A549 (cell line): ENCODE results near the gene SPIB. TPM values are rescaled to one million over a fixed set of nuclear protein-coding genes. Genes with fewer than 3 reads are reported as not detected.
A peak's percentile ranks its signal among the peaks of the same experiment; 100 is the strongest.

Experiments used
- ATAC-seq, 2 experiments: fragments of 200-7000 bp in 1 of 2; fragments of >200 bp in 1 of 2; cut with Nextera tagmentation in 1 of 2; cut with Tn5 transposase in 1 of 2; 3 replicates each; pipeline versions ENCODE4 v1.8.0 to v1.9.1; 2018 to 2020; ENCODE audit warnings: mild to moderate bottlenecking in 1 of 2, moderate library complexity in 1 of 2
- CTCF ChIA-PET: fragments of 300-600 bp; sonication (Branson Sonifier 250); formaldehyde crosslinking; extraction: SDS; loops from one replicate; lab custom pipeline; 2021; ENCODE audit warnings: antibody characterized with exemption, inconsistent platforms; lab: Yijun Ruan, JAX
- POLR2A ChIA-PET: fragments of 350-600 bp; formaldehyde crosslinking; extraction: SDS; loops from one replicate; lab custom pipeline; 2021; ENCODE audit warnings: antibody characterized with exemption, inconsistent platforms; lab: Yijun Ruan, JAX
- DNase-seq, 2 experiments: peaks; one replicate each; pipeline versions ENCODE4 v3.0.0 to v3.0.0-alpha.2; 2011 to 2016; ENCODE audit warnings: low read depth in 1 of 2, low spot score in 1 of 2
- FAIRE-seq: peaks from 2 replicates; lab custom pipeline; 2011; peaks lifted over from hg19 to GRCh38; lab: Jason Lieb, UNC
- H3K27ac ChIP-seq, 2 experiments: fragments of >200 bp; sonication (Bioruptor Twin); formaldehyde crosslinking; 3 replicates each; pipeline ENCODE4 v1.5.1; 2016 to 2017
- H3K4me1 ChIP-seq: fragments of >200 bp; sonication (Bioruptor Twin); formaldehyde crosslinking; 3 replicates; pipeline ENCODE4 v1.6.1; 2016
- H3K4me2 ChIP-seq: fragments of >200 bp; sonication (Bioruptor Twin); formaldehyde crosslinking; 3 replicates; pipeline ENCODE4 v1.6.1; 2016
- H3K4me3 ChIP-seq: fragments of >200 bp; sonication (Bioruptor Twin); formaldehyde crosslinking; 3 replicates; pipeline ENCODE4 v1.5.1; 2016
- H3K9me3 ChIP-seq: fragments of >200 bp; sonication (Bioruptor Twin); formaldehyde crosslinking; 3 replicates; pipeline ENCODE4 v1.6.1; 2016
- EHF ChIP-seq: fragments of 250-450 bp; sonication (Bioruptor Pico); IDR thresholded peaks from 2 replicates; pipeline ENCODE4 v1.5.0; 2020; ENCODE audit warnings: mild to moderate bottlenecking
- EP300 ChIP-seq, 2 experiments: fragments of >200 bp; sonication (Bioruptor Twin); formaldehyde crosslinking; IDR thresholded peaks; 2 replicates in 1 of 2; 3 replicates in 1 of 2; pipeline ENCODE4 v1.6.1; 2016 to 2017
- ESRRA ChIP-seq: fragments of 150-350 bp; IDR thresholded peaks from 2 replicates; pipeline ENCODE4 v1.6.1; 2014; ENCODE audit warnings: mild to moderate bottlenecking, low read length, borderline replicate concordance
- FOSL2 ChIP-seq, 2 experiments: fragments of 450-650 bp in 1 of 2; fragments of >200 bp in 1 of 2; sonication (Bioruptor Twin) in 1 of 2; formaldehyde crosslinking; IDR thresholded peaks; 2 replicates each; pipeline versions ENCODE4 v1.5.0 to v1.6.1; 2016 to 2020; ENCODE audit warnings: mild to moderate bottlenecking in 1 of 2, moderate library complexity in 1 of 2
- GATA3 ChIP-seq: IDR thresholded peaks from 2 replicates; pipeline ENCODE4 v1.6.1; 2012; ENCODE audit warnings: borderline replicate concordance
- HDAC2 ChIP-seq: fragments of 200-600 bp; sonication (generic); IDR thresholded peaks from 2 replicates; pipeline ENCODE4 v1.6.1; 2016
- MAZ ChIP-seq: fragments of 150-350 bp; IDR thresholded peaks from 2 replicates; pipeline ENCODE4 v1.6.1; 2014; ENCODE audit warnings: antibody characterized with exemption, low read depth, low read length, borderline replicate concordance
- MYC ChIP-seq: IDR thresholded peaks from 2 replicates; pipeline ENCODE4 v1.6.1; 2012; ENCODE audit warnings: mild to moderate bottlenecking, inconsistent platforms, low read length, improper control_type of control experiment, borderline replicate concordance
- PHF8 ChIP-seq: fragments of 200-600 bp; sonication (generic); IDR thresholded peaks from 2 replicates; pipeline ENCODE4 v1.6.1; 2016; ENCODE audit warnings: low read depth, mild to moderate bottlenecking, antibody characterized with exemption, moderate library complexity, borderline replicate concordance
- RAD21 ChIP-seq, 2 experiments: fragments of >200 bp in 1 of 2; sonication (Bioruptor Twin) in 1 of 2; formaldehyde crosslinking in 1 of 2; IDR thresholded peaks in 1 of 2; conservative IDR thresholded peaks in 1 of 2; 2 replicates in 1 of 2; 3 replicates in 1 of 2; pipeline ENCODE4 v1.6.1; 2012 to 2018; ENCODE audit warnings: inconsistent platforms in 1 of 2
- RNF2 ChIP-seq: fragments of 200-600 bp; sonication (generic); IDR thresholded peaks from 2 replicates; pipeline ENCODE4 v1.6.1; 2016; ENCODE audit warnings: low read depth, mild to moderate bottlenecking, antibody characterized with exemption, moderate library complexity, borderline replicate concordance
- SMC3 ChIP-seq: fragments of >200 bp; sonication (Bioruptor Twin); formaldehyde crosslinking; IDR thresholded peaks from 3 replicates; pipeline ENCODE4 v1.6.1; 2018; ENCODE audit warnings: inconsistent platforms
- SREBF2 ChIP-seq: fragments of 450-650 bp; IDR thresholded peaks from 2 replicates; pipeline ENCODE4 v1.6.1; 2014; ENCODE audit warnings: mild to moderate bottlenecking, moderate library complexity
- TFCP2L1 ChIP-seq: fragments of 250-450 bp; sonication (Bioruptor Pico); IDR thresholded peaks from 2 replicates; pipeline ENCODE4 v1.5.0; 2021; ENCODE audit warnings: mild to moderate bottlenecking
- ZFP36 ChIP-seq: fragments of 450-650 bp; IDR thresholded peaks from 2 replicates; pipeline ENCODE4 v1.6.1; 2014; ENCODE audit warnings: borderline replicate concordance; ENCODE audit not compliant: partially characterized antibody
- ZNF302 ChIP-seq: fragments of 250-450 bp; sonication (Bioruptor Pico); IDR thresholded peaks from 2 replicates; pipeline ENCODE4 v1.9.0; 2021; ENCODE audit warnings: inconsistent platforms, mild to moderate bottlenecking, moderate library complexity
- WGBS: methylation state at CpG from one replicate; pipeline ENCODE4 v1.1.6; 2017; ENCODE audit errors: missing lambda C conversion rate; 5-methylcytosine and 5-hydroxymethylcytosine counted together
- polyA plus RNA-seq, 4 experiments: library from polyadenylated mRNA; depleted of rRNA in 3 of 4; stranded (reverse); fragments of >200 nt; fragmentation: RNase III in 1 of 4; extraction: RNeasy Plus Mini Kit Qiagen cat#74134 plus additional on column Dnase treatment in 1 of 4; gene quantifications; 2 replicates in 3 of 4; 3 replicates in 1 of 4; pipeline ENCODE4 v1.2.3, GENCODE V29; 2011 to 2017
- TF ChIP-seq, protein P1 (sequence below): IDR thresholded peaks from 2 replicates; pipeline ENCODE4 v1.6.1; 2012; ENCODE audit warnings: low read depth, borderline replicate concordance
- TF ChIP-seq, protein P2 (sequence below): fragments of 200-600 bp; sonication (generic); IDR thresholded peaks from 2 replicates; pipeline ENCODE4 v1.6.1; 2016; ENCODE audit warnings: antibody characterized with exemption, mild to moderate bottlenecking, moderate library complexity
- TF ChIP-seq, protein P3 (sequence below): fragments of 250-450 bp; sonication (Bioruptor Pico); IDR thresholded peaks from 2 replicates; pipeline ENCODE4 v1.5.0; 2021; ENCODE audit warnings: mild to moderate bottlenecking, moderate library complexity, borderline replicate concordance
- TF ChIP-seq, protein P4 (sequence below): fragments of >200 bp; sonication (Bioruptor Twin); formaldehyde crosslinking; IDR thresholded peaks from 3 replicates; pipeline ENCODE4 v1.6.1; 2016
- TF ChIP-seq, protein P5 (sequence below): fragments of 150-350 bp; IDR thresholded peaks from 2 replicates; pipeline ENCODE4 v1.6.1; 2014; ENCODE audit warnings: low read depth, mild to moderate bottlenecking, low read length

Gene SPIB
- polyA plus RNA-seq, 2 of the 4 experiments (the other 2 are of a cell fraction), result 0.03 TPM; not detected in 1

DNA sequence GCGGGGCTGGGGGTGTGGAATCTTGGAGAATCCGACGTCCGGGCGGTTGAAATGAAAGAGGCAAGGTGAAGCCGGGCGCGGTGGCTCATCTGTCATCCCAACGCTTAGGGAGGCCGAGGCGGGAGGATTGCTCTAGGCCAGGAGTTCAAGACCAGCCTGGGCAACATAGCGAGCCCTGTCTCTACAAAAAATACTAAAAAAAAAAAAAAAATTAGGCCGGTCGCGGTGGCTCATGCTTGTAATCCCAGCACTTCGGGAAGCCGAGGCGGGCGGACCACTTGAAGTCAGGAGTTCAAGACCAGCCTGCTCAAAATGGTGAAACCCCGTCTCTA lies 58.1 kb downstream of the SPIB start:
- no peak for TF ChIP-seq GATA3
- ChIA-PET CTCF (interaction anchor here (0.6 to 0.7 kb wide), 2 partner anchors 17 to 64 kb away, joined by 3 to 4 read pairs; no protein-coding TSS in a partner anchor), POLR2A (no interaction called here)
- Histone ChIP-seq H3K27ac (peak overlapping the region; percentile 87 to 93), H3K9me3 (no peaks in the 10 kb centered on the region), H3K4me1 (peaks cover 12% of the 10 kb centered on the region), H3K4me2 (peak overlapping the region; percentile 97), H3K4me3 (peak overlapping the region; percentile 86)
- FAIRE-seq, result no peak
- ATAC-seq, result no peak
- DNase-seq, result no peak
- WGBS, result 6% methylated on average over 19 of the region's 20 CpGs

DNA sequence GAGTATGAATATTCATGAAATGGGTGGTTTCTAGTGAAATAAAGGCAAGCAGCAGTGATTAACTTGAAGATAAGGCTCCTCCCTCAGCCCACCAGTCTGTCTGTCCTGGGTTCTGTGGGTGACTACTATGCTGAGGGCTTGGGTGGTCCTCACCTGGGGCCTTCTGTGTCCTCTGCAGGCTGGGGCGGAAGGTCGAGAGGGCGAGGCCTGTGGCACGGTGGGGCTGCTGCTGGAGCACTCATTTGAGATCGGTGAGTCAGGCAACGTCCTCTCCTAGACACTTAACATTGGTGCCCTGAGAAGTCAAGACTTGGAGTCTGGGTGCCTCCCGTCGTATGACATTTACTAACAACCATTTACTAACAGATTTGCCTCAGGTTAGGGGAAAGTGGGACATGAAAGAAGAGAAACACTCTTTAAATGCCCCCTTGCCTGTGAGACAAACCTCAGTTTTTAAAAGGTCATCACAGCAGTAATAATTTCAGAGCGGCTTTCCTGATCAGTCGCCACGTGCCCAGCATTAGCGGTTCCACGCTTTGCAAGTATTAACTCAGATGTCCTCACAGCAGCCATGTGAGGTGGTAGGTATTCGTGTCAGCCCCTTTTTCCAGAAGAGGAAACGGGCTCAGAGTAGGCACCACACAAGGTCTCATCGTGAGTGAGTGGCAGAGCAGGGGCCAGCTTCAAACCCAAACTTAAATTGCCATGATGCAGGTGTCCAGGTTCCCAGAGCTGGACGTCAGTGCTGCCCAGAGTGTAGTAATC lies 59.2 kb downstream of the SPIB start:
- no peak overlapping the region for H3K27ac ChIP-seq
- H3K4me1 ChIP-seq, result peaks cover 12% of the 10 kb centered on the region
- ChIA-PET POLR2A (interaction anchor here (1.0 kb wide), 1 partner anchor 109 kb away, joined by 3 read pairs; no protein-coding TSS in a partner anchor), CTCF (interaction anchor here (0.8 to 3.6 kb wide), 20 partner anchors 10 to 330 kb away, joined by 3 to 29 read pairs (median 12); partner anchors contain the start of gene POLD1)
- H3K4me3 ChIP-seq, result peak overlapping the region; percentile 86
- peak overlapping the region; percentile 97 for H3K4me2 ChIP-seq
- WGBS, result 93% methylated on average over 17 of the region's 17 CpGs
- FAIRE-seq (no peak), ATAC-seq (no peak), DNase-seq (no peak)
- no peaks in the 10 kb centered on the region for H3K9me3 ChIP-seq
- TF ChIP-seq TFCP2L1 (no peak), EHF (CRISPR knock-in tag) (no peak), EP300 (IDR thresholded peaks at IDR 0.05) (no peak), HDAC2 (no peak), RAD21 (conservative IDR thresholded peaks at IDR 0.05 in 1 of 2, IDR thresholded peaks at IDR 0.05 in 1 of 2) (no peak), RNF2 (no peak), SMC3 (no peak), ZNF302 (CRISPR knock-in tag) (no peak), ZFP36 (no peak), MYC (no peak), ESRRA (no peak), PHF8 (no peak), SREBF2 (no peak), FOSL2 (IDR thresholded peaks at IDR 0.05) (no peak), FOSL2 (CRISPR knock-in tag; IDR thresholded peaks at IDR 0.05) (no peak), MAZ (no peak)
- TF ChIP-seq, protein P1, sequence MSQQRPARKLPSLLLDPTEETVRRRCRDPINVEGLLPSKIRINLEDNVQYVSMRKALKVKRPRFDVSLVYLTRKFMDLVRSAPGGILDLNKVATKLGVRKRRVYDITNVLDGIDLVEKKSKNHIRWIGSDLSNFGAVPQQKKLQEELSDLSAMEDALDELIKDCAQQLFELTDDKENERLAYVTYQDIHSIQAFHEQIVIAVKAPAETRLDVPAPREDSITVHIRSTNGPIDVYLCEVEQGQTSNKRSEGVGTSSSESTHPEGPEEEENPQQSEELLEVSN, result no peak
- TF ChIP-seq, protein P2, sequence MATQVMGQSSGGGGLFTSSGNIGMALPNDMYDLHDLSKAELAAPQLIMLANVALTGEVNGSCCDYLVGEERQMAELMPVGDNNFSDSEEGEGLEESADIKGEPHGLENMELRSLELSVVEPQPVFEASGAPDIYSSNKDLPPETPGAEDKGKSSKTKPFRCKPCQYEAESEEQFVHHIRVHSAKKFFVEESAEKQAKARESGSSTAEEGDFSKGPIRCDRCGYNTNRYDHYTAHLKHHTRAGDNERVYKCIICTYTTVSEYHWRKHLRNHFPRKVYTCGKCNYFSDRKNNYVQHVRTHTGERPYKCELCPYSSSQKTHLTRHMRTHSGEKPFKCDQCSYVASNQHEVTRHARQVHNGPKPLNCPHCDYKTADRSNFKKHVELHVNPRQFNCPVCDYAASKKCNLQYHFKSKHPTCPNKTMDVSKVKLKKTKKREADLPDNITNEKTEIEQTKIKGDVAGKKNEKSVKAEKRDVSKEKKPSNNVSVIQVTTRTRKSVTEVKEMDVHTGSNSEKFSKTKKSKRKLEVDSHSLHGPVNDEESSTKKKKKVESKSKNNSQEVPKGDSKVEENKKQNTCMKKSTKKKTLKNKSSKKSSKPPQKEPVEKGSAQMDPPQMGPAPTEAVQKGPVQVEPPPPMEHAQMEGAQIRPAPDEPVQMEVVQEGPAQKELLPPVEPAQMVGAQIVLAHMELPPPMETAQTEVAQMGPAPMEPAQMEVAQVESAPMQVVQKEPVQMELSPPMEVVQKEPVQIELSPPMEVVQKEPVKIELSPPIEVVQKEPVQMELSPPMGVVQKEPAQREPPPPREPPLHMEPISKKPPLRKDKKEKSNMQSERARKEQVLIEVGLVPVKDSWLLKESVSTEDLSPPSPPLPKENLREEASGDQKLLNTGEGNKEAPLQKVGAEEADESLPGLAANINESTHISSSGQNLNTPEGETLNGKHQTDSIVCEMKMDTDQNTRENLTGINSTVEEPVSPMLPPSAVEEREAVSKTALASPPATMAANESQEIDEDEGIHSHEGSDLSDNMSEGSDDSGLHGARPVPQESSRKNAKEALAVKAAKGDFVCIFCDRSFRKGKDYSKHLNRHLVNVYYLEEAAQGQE, result no peak
- TF ChIP-seq, protein P3, sequence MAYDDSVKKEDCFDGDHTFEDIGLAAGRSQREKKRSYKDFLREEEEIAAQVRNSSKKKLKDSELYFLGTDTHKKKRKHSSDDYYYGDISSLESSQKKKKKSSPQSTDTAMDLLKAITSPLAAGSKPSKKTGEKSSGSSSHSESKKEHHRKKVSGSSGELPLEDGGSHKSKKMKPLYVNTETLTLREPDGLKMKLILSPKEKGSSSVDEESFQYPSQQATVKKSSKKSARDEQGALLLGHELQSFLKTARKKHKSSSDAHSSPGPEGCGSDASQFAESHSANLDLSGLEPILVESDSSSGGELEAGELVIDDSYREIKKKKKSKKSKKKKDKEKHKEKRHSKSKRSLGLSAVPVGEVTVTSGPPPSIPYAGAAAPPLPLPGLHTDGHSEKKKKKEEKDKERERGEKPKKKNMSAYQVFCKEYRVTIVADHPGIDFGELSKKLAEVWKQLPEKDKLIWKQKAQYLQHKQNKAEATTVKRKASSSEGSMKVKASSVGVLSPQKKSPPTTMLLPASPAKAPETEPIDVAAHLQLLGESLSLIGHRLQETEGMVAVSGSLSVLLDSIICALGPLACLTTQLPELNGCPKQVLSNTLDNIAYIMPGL (CRISPR knock-in tag), result no peak
- TF ChIP-seq, protein P4, sequence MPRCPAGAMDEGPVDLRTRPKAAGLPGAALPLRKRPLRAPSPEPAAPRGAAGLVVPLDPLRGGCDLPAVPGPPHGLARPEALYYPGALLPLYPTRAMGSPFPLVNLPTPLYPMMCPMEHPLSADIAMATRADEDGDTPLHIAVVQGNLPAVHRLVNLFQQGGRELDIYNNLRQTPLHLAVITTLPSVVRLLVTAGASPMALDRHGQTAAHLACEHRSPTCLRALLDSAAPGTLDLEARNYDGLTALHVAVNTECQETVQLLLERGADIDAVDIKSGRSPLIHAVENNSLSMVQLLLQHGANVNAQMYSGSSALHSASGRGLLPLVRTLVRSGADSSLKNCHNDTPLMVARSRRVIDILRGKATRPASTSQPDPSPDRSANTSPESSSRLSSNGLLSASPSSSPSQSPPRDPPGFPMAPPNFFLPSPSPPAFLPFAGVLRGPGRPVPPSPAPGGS, result no peak
- TF ChIP-seq, protein P5, sequence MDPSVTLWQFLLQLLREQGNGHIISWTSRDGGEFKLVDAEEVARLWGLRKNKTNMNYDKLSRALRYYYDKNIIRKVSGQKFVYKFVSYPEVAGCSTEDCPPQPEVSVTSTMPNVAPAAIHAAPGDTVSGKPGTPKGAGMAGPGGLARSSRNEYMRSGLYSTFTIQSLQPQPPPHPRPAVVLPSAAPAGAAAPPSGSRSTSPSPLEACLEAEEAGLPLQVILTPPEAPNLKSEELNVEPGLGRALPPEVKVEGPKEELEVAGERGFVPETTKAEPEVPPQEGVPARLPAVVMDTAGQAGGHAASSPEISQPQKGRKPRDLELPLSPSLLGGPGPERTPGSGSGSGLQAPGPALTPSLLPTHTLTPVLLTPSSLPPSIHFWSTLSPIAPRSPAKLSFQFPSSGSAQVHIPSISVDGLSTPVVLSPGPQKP, result no peak
